ENCODE data around the gene EDN3. TPM values are rescaled to one million over a fixed set of nuclear protein-coding genes. Genes with fewer than 3 reads are reported as not detected.

EDN3 gene
- total and polyA plus RNA-seq, 9 of the 15 experiments (the other 6 are each of a cell fraction or from before 2014, with no cell fraction given) = not detected

GRCh38 chr20:59361411-59361810 lies 61.0 kb downstream of the EDN3 start:
- WGBS (ENCODE audit: insufficient coverage, low coverage, missing lambda C conversion rate) = 2% methylated on average over 5 of the region's 5 CpGs
- intact Hi-C loops (cut with micrococcal nuclease) = no loop called here
- no peaks in the 10 kb centered on the region for H3K9me3 ChIP-seq (replicated peaks; ENCODE audit: control insufficient read depth, insufficient read depth, low read depth, low read length)
- POLR2A ChIA-PET = no interaction called here
- no peak for ATAC-seq
- H3K4me2 ChIP-seq (ENCODE audit: insufficient read depth, low read length) = no peak overlapping the region
- no peak overlapping the region for H3K4me3 ChIP-seq
- no peak for FAIRE-seq
- CTCF ChIA-PET (ENCODE audit: low intra/inter-chr PET ratio) = no interaction called here
- H3K27me3 ChIP-seq (ENCODE audit: control insufficient read depth in 2 of 2, insufficient read depth in 2 of 2, low read length in 2 of 2) = peaks cover 21 to 33% of the 10 kb centered on the region in 2 experiments; a peak in 4 of 5 replicates
- H3K79me2 ChIP-seq (ENCODE audit: control insufficient read depth, insufficient read depth, low read length) = no peaks in the 10 kb centered on the region
- H3K9me1 ChIP-seq (ENCODE audit: control insufficient read depth, insufficient read depth, low read length) = no peaks in the 10 kb centered on the region
- no peak overlapping the region for H3K9ac ChIP-seq (ENCODE audit: insufficient read depth in 1 of 2, low read depth in 2 of 2, low read length in 2 of 2)
- in situ Hi-C loops (cut with MboI) = no loop called here
- no peaks in the 10 kb centered on the region for H3K4me1 ChIP-seq (replicated peaks in 1 of 2; ENCODE audit: control insufficient read depth in 2 of 2, insufficient read depth in 2 of 2, low read length in 2 of 2)
- no TSS peak for BruUV-seq (replicated peaks)
- no peaks in the 10 kb centered on the region for H3K36me3 ChIP-seq (ENCODE audit: control insufficient read depth, insufficient read depth, low read length)
- H4K20me1 ChIP-seq (replicated peaks; ENCODE audit: control insufficient read depth, insufficient read depth, low read length) = peaks cover 5% of the 10 kb centered on the region
- H2AFZ ChIP-seq (ENCODE audit: low read depth, low read length) = no peak overlapping the region
- no peak for DNase-seq (ENCODE audit: extremely low read depth in 1 of 4, low spot score in 3 of 4)
- no peak overlapping the region for H3K27ac ChIP-seq (ENCODE audit: extremely low read depth, low read depth, low read length)
- TF ChIP-seq HNRNPH1 (optimal IDR thresholded peaks at IDR 0.05; ENCODE audit: low read depth, low read length) (no peak), SRSF3 (IDR thresholded peaks at IDR 0.05; ENCODE audit: insufficient read depth, low read length) (no peak), UBTF (IDR thresholded peaks at IDR 0.05; ENCODE audit: borderline replicate concordance in 1 of 2, low read depth in 2 of 2, low read length in 2 of 2) (no peak), HDAC1 (IDR thresholded peaks at IDR 0.05) (no peak), CHD4 (IDR thresholded peaks at IDR 0.05; ENCODE audit: insufficient read depth, insufficient replicate concordance, low read depth, low read length, poor library complexity, severe bottlenecking) (no peak), POLR2H (tag; IDR thresholded peaks at IDR 0.05; ENCODE audit: low read depth) (no peak), ZNF239 (CRISPR knock-in tag; IDR thresholded peaks at IDR 0.05) (no peak), ZNF398 (CRISPR knock-in tag; IDR thresholded peaks at IDR 0.05) (no peak), FOXA3 (CRISPR knock-in tag; conservative IDR thresholded peaks at IDR 0.05 in 1 of 2, IDR thresholded peaks at IDR 0.05 in 1 of 2) (no peak), CBX5 (IDR thresholded peaks at IDR 0.05; ENCODE audit: borderline replicate concordance, low read depth) (no peak), POLR2A (conservative IDR thresholded peaks at IDR 0.05) (no peak), ZNF518B (CRISPR knock-in tag; IDR thresholded peaks at IDR 0.05) (no peak), BRD4 (IDR thresholded peaks at IDR 0.05) (no peak), IRF9 (tag; IDR thresholded peaks at IDR 0.05) (no peak), ZNF24 (IDR thresholded peaks at IDR 0.05) (no peak)

Measured in K562 (cell line).